Measurements from ENCODE around the gene NR1H3.
"Not testable (repeated sequence)": the region's sequence is repeated elsewhere in the genome, so short reads cannot be mapped to it uniquely, and the experiment has no call there.

NR1H3 gene

GRCh38 chr11:47257517-47258316 lies at the start of gene NR1H3:
NR1H3 (plus strand) TSS chr11:47257996; CDS start chr11:47259217, 1,221 bp downstream.
- DNase-seq = no peak

- DNase-seq = not testable (repeated sequence)
Measured at GRCh38 chr11:47208008-47208552, 49.7 kb upstream of the NR1H3 start.

GRCh38 chr11:47208628-47209027 lies 49.2 kb upstream of the NR1H3 start:
- DNase-seq = no peak

- DNase-seq = no peak
Measured at GRCh38 chr11:47212938-47213337, 44.9 kb upstream of the NR1H3 start.

- peak; percentile 89 for DNase-seq
Measured at GRCh38 chr11:47213950-47214565, 43.7 kb upstream of the NR1H3 start.

GRCh38 chr11:47215366-47215910 lies 42.4 kb upstream of the NR1H3 start:
- no peak for DNase-seq

GRCh38 chr11:47216121-47216798 lies 41.5 kb upstream of the NR1H3 start:
- peak; percentile 11 for DNase-seq

- DNase-seq = no peak
Measured at GRCh38 chr11:47220401-47220821, 37.4 kb upstream of the NR1H3 start.

- no peak for DNase-seq
Measured at GRCh38 chr11:47222696-47223095, 35.1 kb upstream of the NR1H3 start.

GRCh38 chr11:47225552-47226400 lies 32.0 kb upstream of the NR1H3 start:
- DNase-seq = no peak

- no peak for DNase-seq
Measured at GRCh38 chr11:47229161-47229560, 28.6 kb upstream of the NR1H3 start.

- DNase-seq = no peak
Measured at GRCh38 chr11:47233051-47233450, 24.7 kb upstream of the NR1H3 start.

- DNase-seq = peak; percentile 23
Measured at GRCh38 chr11:47233989-47234668, 23.7 kb upstream of the NR1H3 start.

- peak; percentile 51 for DNase-seq
Measured at GRCh38 chr11:47234669-47235100, 23.1 kb upstream of the NR1H3 start.

- no peak for DNase-seq
Measured at GRCh38 chr11:47235163-47235562, 22.6 kb upstream of the NR1H3 start.

- DNase-seq = no peak
Measured at GRCh38 chr11:47236482-47236881, 21.3 kb upstream of the NR1H3 start.

GRCh38 chr11:47239852-47240251 lies 17.9 kb upstream of the NR1H3 start:
- no peak for DNase-seq

- no peak for DNase-seq
Measured at GRCh38 chr11:47241841-47242301, 15.9 kb upstream of the NR1H3 start.

- DNase-seq = no peak
Measured at GRCh38 chr11:47242596-47243192, 15.1 kb upstream of the NR1H3 start.

- DNase-seq = no peak
Measured at GRCh38 chr11:47243454-47243853, 14.3 kb upstream of the NR1H3 start.
